Body of pancreas (tissue), 4 donors: ENCODE results near the gene ARL5C.
"Not testable (repeated sequence)": the region's sequence is repeated elsewhere in the genome, so short reads cannot be mapped to it uniquely, and the experiment has no call there.

ENCODE experiments used
- CTCF ChIP-seq, 7 experiments: fragments of 450-650 bp in 4 of 7; fragments of 200-600 bp in 3 of 7; sonication (generic) in 3 of 7; IDR thresholded peaks; one replicate each; pipeline ENCODE4 v1.5.1; 2016 to 2019; ENCODE audit warnings: antibody characterized with exemption in 7 of 7
- POLR2A ChIP-seq, 3 donors: fragments of 450-650 bp; IDR thresholded peaks; one replicate each; pipeline ENCODE4 v1.6.1; 2016; ENCODE audit warnings: antibody characterized with exemption in 3 of 3, mild to moderate bottlenecking in 2 of 3

GRCh38 chr17:39129544-39129943 is 36.4 kb downstream of the ARL5C start:
- not testable (repeated sequence) for TF ChIP-seq CTCF, POLR2A (IDR thresholded peaks at IDR 0.05)
